Neural crest cell (in vitro differentiated cells): ENCODE data around the gene EIF4E3. TPM values are rescaled to one million over a fixed set of nuclear protein-coding genes. Genes with fewer than 3 reads are reported as not detected.

Experiments
- DNase-seq: peaks from one replicate; pipeline ENCODE4 v3.0.0; 2021; ENCODE audit warnings: low read depth, mixed read lengths, low spot score
- H3K27ac Mint-ChIP-seq: one replicate; pipeline ENCODE4 v1.8.0; 2021; ENCODE audit warnings: mild to moderate bottlenecking, mixed read lengths; ENCODE audit not compliant: unreplicated experiment
- H3K27me3 Mint-ChIP-seq: 2 replicates; pipeline ENCODE4 v1.8.0; 2021; ENCODE audit warnings: low read depth, mild to moderate bottlenecking, mixed read lengths
- H3K36me3 Mint-ChIP-seq: 2 replicates; pipeline ENCODE4 v1.8.0; 2021; ENCODE audit warnings: low read depth, mild to moderate bottlenecking, mixed read lengths
- H3K4me1 Mint-ChIP-seq: 2 replicates; pipeline ENCODE4 v1.8.0; 2021; ENCODE audit warnings: mixed read lengths
- H3K4me3 Mint-ChIP-seq: one replicate; pipeline ENCODE4 v1.8.0; 2021; ENCODE audit warnings: mild to moderate bottlenecking, mixed read lengths
- H3K9me3 Mint-ChIP-seq: 2 replicates; pipeline ENCODE4 v1.8.0; 2021; ENCODE audit warnings: mixed read lengths
- CTCF ChIP-seq: fragments of 200-600 bp; sonication (generic); conservative IDR thresholded peaks from 2 replicates; pipeline ENCODE4 v1.5.0; 2021; ENCODE audit warnings: antibody characterized with exemption, mild to moderate bottlenecking
- total RNA-seq: library from RNA; stranded (reverse); gene quantifications from 2 replicates; pipeline ENCODE4 v1.2.1, GENCODE V29; 2021

The EIF4E3 gene
- total RNA-seq, 1 donor from 2014 or later: 8.9 TPM

- Mint-ChIP-seq H3K27me3 (no peaks in the 10 kb centered on the region), H3K36me3 (no peaks in the 10 kb centered on the region), H3K9me3 (peaks cover 10% of the 10 kb centered on the region), H3K4me1 (no peaks in the 10 kb centered on the region), H3K4me3 (no peak overlapping the region), H3K27ac (no peak overlapping the region)
- no peak for DNase-seq
- TF ChIP-seq CTCF: no peak
Measured at GRCh38 chr3:71629289-71629688, 95.9 kb downstream of the EIF4E3 start.

- Mint-ChIP-seq H3K27me3 (no peaks in the 10 kb centered on the region), H3K9me3 (peaks cover 10% of the 10 kb centered on the region), H3K36me3 (no peaks in the 10 kb centered on the region), H3K4me1 (no peaks in the 10 kb centered on the region), H3K4me3 (no peak overlapping the region), H3K27ac (no peak overlapping the region)
- no peak for TF ChIP-seq CTCF
- DNase-seq: no peak
Measured at GRCh38 chr3:71628522-71628921, 96.7 kb downstream of the EIF4E3 start.

- H3K27ac Mint-ChIP-seq: no peak overlapping the region
- DNase-seq: no peak
- TF ChIP-seq CTCF: no peak
- no peaks in the 10 kb centered on the region for H3K27me3 Mint-ChIP-seq
- H3K4me1 Mint-ChIP-seq: no peaks in the 10 kb centered on the region
- peaks cover 5% of the 10 kb centered on the region for H3K9me3 Mint-ChIP-seq
- no peaks in the 10 kb centered on the region for H3K36me3 Mint-ChIP-seq
- H3K4me3 Mint-ChIP-seq: no peak overlapping the region
Measured at GRCh38 chr3:71625676-71626075, 99.5 kb downstream of the EIF4E3 start.

Other genes starting within 250 kb of the EIF4E3 start
- 20.7 and 22.8 TPM in 2 replicates for gene FOXP1, start 141.7 kb downstream of the EIF4E3 start, total RNA-seq
- 9.4 and 10.4 TPM in 2 replicates for gene GPR27, start 28.5 kb upstream of the EIF4E3 start, total RNA-seq
- 0.25 TPM in 1 of 2 replicates, not detected in the other for gene PROK2, start 59.7 kb upstream of the EIF4E3 start, total RNA-seq